ENCODE measurements around the gene CCL11. TPM values are rescaled to one million over a fixed set of nuclear protein-coding genes. Genes with fewer than 3 reads are reported as not detected.

The CCL11 gene
- total and polyA plus RNA-seq, 4 donors: not detected

- Histone ChIP-seq H3K9ac (ENCODE audit: low read depth in 1 of 2, low read length in 2 of 2) (no peak overlapping the region), H3K36me3 (ENCODE audit: control insufficient read depth in 4 of 4, insufficient read depth in 3 of 4, low read depth in 1 of 4, low read length in 3 of 4) (no peaks in the 10 kb centered on the region), H3K27me3 (ENCODE audit: control insufficient read depth in 4 of 4, insufficient read depth in 4 of 4, low read length in 3 of 4) (peaks cover 0 to 7% (median 1%) of the 10 kb centered on the region in 4 donors), H3K27ac (ENCODE audit: low read depth in 1 of 2, low read length in 2 of 2) (peak overlapping the region in 1 of 2 donors; percentile 31), H3K4me3 (ENCODE audit: low read depth in 1 of 3, low read length in 3 of 3) (no peak overlapping the region), H3K9me3 (ENCODE audit: control insufficient read depth in 4 of 4, low read length in 3 of 4) (no peaks in the 10 kb centered on the region), H3K4me1 (ENCODE audit: control insufficient read depth in 4 of 4, insufficient read depth in 4 of 4, low read length in 3 of 4) (no peaks in the 10 kb centered on the region)
- WGBS: 58% methylated on average over 5 of the region's 5 CpGs
- DNase-seq (ENCODE audit: low spot score): no peak
- peak; percentile 91 for TF ChIP-seq NR2F2 (IDR thresholded peaks at IDR 0.05)
- TF ChIP-seq RXRA (IDR thresholded peaks at IDR 0.05): no peak
Observed at GRCh38 chr17:34312080-34312479, 26.5 kb downstream of the CCL11 start.

GRCh38 chr17:34313164-34313563 is 27.6 kb downstream of the CCL11 start:
- 85% methylated on average over 4 of the region's 4 CpGs for WGBS
- Histone ChIP-seq H3K9ac (ENCODE audit: low read depth in 1 of 2, low read length in 2 of 2) (no peak overlapping the region), H3K9me3 (ENCODE audit: control insufficient read depth in 4 of 4, low read length in 3 of 4) (no peaks in the 10 kb centered on the region), H3K36me3 (ENCODE audit: control insufficient read depth in 4 of 4, insufficient read depth in 3 of 4, low read depth in 1 of 4, low read length in 3 of 4) (no peaks in the 10 kb centered on the region), H3K27me3 (ENCODE audit: control insufficient read depth in 4 of 4, insufficient read depth in 4 of 4, low read length in 3 of 4) (peaks cover 0 to 7% (median 1%) of the 10 kb centered on the region in 4 donors), H3K27ac (ENCODE audit: low read depth in 1 of 2, low read length in 2 of 2) (no peak overlapping the region), H3K4me1 (ENCODE audit: control insufficient read depth in 4 of 4, insufficient read depth in 4 of 4, low read length in 3 of 4) (no peaks in the 10 kb centered on the region), H3K4me3 (ENCODE audit: low read depth in 1 of 3, low read length in 3 of 3) (no peak overlapping the region)
- no peak for DNase-seq (ENCODE audit: low spot score)
- TF ChIP-seq ZBTB33 (IDR thresholded peaks at IDR 0.05) (no peak), MAX (IDR thresholded peaks at IDR 0.05) (no peak), FOXA1 (IDR thresholded peaks at IDR 0.05) (no peak), HNF4G (IDR thresholded peaks at IDR 0.05) (no peak), RAD21 (IDR thresholded peaks at IDR 0.05) (no peak), FOXA2 (IDR thresholded peaks at IDR 0.05) (no peak), GABPA (IDR thresholded peaks at IDR 0.05 in 1 of 2, conservative IDR thresholded peaks at IDR 0.05 in 1 of 2) (no peak), EGR1 (IDR thresholded peaks at IDR 0.05; ENCODE audit: low read depth in 2 of 2) (no peak), SP1 (IDR thresholded peaks at IDR 0.05) (no peak)

- Histone ChIP-seq H3K36me3 (ENCODE audit: control insufficient read depth in 4 of 4, insufficient read depth in 3 of 4, low read depth in 1 of 4, low read length in 3 of 4) (no peaks in the 10 kb centered on the region), H3K27me3 (ENCODE audit: control insufficient read depth in 4 of 4, insufficient read depth in 4 of 4, low read length in 3 of 4) (peaks cover 0 to 7% (median 1%) of the 10 kb centered on the region in 4 donors), H3K27ac (ENCODE audit: low read depth in 1 of 2, low read length in 2 of 2) (peak overlapping the region in 1 of 2 donors; percentile 38), H3K9ac (ENCODE audit: low read depth in 1 of 2, low read length in 2 of 2) (no peak overlapping the region), H3K9me3 (ENCODE audit: control insufficient read depth in 4 of 4, low read length in 3 of 4) (no peaks in the 10 kb centered on the region), H3K4me1 (ENCODE audit: control insufficient read depth in 4 of 4, insufficient read depth in 4 of 4, low read length in 3 of 4) (no peaks in the 10 kb centered on the region), H3K4me3 (ENCODE audit: low read depth in 1 of 3, low read length in 3 of 3) (no peak overlapping the region)
- no peak for DNase-seq (ENCODE audit: low spot score)
- TF ChIP-seq NR2F2 (IDR thresholded peaks at IDR 0.05) (peak; percentile 71), FOXA2 (IDR thresholded peaks at IDR 0.05) (no peak)
- 36% methylated on average over 4 of the region's 4 CpGs for WGBS
Observed at GRCh38 chr17:34314279-34314678, 28.7 kb downstream of the CCL11 start.

- no peak overlapping the region for H3K9ac ChIP-seq (ENCODE audit: low read depth in 1 of 2, low read length in 2 of 2)
- no peaks in the 10 kb centered on the region for H3K4me1 ChIP-seq (ENCODE audit: control insufficient read depth in 4 of 4, insufficient read depth in 4 of 4, low read length in 3 of 4)
- H3K27ac ChIP-seq (ENCODE audit: low read depth in 1 of 2, low read length in 2 of 2): no peak overlapping the region
- H3K4me3 ChIP-seq (ENCODE audit: low read depth in 1 of 3, low read length in 3 of 3): no peak overlapping the region
- H3K9me3 ChIP-seq (ENCODE audit: control insufficient read depth in 4 of 4, low read length in 3 of 4): no peaks in the 10 kb centered on the region
- no peaks in the 10 kb centered on the region for H3K36me3 ChIP-seq (ENCODE audit: control insufficient read depth in 4 of 4, insufficient read depth in 3 of 4, low read depth in 1 of 4, low read length in 3 of 4)
- TF ChIP-seq RAD21 (IDR thresholded peaks at IDR 0.05) (no peak), NR2F2 (IDR thresholded peaks at IDR 0.05) (no peak), HNF4A (conservative IDR thresholded peaks at IDR 0.05) (no peak), FOXA1 (IDR thresholded peaks at IDR 0.05) (no peak), TAF1 (conservative IDR thresholded peaks at IDR 0.05) (no peak), RXRA (IDR thresholded peaks at IDR 0.05) (no peak), ZBTB33 (IDR thresholded peaks at IDR 0.05) (no peak), FOXA2 (IDR thresholded peaks at IDR 0.05) (no peak), CTCF (IDR thresholded peaks at IDR 0.05; ENCODE audit: low read depth, low read length, missing input control) (no peak)
- H3K27me3 ChIP-seq (ENCODE audit: control insufficient read depth in 4 of 4, insufficient read depth in 4 of 4, low read length in 3 of 4): peaks cover 0 to 2% (median 0%) of the 10 kb centered on the region in 4 donors
- 65% methylated on average over 3 of the region's 3 CpGs for WGBS
- no peak for DNase-seq (ENCODE audit: low spot score)
Observed at GRCh38 chr17:34318474-34318873, 32.9 kb downstream of the CCL11 start.

All from liver (tissue), 9 donors.